Measurements from ENCODE around the gene CREB5.

Gene CREB5

DNA sequence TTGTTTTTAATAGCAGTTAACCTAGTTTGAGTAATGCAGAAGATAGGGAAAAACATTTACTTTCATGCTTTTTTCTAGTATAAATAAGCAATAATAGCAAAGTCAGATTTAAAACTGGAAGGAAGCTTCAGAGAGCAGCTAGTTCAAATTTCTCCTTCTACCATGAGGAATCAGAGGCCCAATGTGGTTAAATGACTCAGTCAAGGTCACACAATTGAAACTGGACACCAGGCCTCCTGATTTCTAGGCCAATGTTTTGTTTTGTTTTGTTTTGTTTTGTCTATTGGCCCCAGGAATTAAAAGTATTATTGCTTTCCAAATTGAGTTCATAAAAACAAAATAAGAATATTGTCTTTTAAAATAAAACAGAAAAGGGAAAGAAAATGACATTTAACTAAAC, 423.5 kb downstream of the CREB5 start:
- Mint-ChIP-seq H3K27ac (no peak overlapping the region), H3K27me3 (peaks cover 4% of the 10 kb centered on the region), H3K4me1 (no peaks in the 10 kb centered on the region), H3K36me3 (no peaks in the 10 kb centered on the region), H3K9me3 (no peaks in the 10 kb centered on the region), H3K4me3 (no peak overlapping the region)
- DNase-seq: no peak
- CTCF ChIA-PET: no interaction called here

DNA sequence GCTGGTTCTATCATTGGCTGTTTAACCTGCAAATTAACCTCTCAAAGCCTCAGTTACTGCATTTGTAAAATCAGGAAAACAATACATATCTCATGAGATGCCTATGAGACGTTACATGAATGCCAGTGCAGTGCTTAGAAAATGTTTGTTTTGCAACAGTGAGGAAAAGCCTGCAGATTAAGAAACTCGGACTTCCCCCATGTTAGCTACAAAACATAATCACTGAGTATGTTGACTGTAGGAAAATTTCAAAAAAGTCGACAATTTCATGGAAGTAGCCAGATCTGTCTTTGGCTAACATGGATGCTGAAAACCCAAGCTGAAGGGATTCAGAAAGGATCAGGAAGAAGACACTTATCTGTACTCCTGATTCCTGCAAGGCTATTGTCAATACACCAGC, 424.4 kb downstream of the CREB5 start:
- no peak for DNase-seq
- peaks cover 4% of the 10 kb centered on the region for H3K27me3 Mint-ChIP-seq
- H3K36me3 Mint-ChIP-seq: no peaks in the 10 kb centered on the region
- no peak overlapping the region for H3K4me3 Mint-ChIP-seq
- no peak overlapping the region for H3K27ac Mint-ChIP-seq
- no peaks in the 10 kb centered on the region for H3K4me1 Mint-ChIP-seq
- CTCF ChIA-PET: no interaction called here
- H3K9me3 Mint-ChIP-seq: no peaks in the 10 kb centered on the region

DNA sequence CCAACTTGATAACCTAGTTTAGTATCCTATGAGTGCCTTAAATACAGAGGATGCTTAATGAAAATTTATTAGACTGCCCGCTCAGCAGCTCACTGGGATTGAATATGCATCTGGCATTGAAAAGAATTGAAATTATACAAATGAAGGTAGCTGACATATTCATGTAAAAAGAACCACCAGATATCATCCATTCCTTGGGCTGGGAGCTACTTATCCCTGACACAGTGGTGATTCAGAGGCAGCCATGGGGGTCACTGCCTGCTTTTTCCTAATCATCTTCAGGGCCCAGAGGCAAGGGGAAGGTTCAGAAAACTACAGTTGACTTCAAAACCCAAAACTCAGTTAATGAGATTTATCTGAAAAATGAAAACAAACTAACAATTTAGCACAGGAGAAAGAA, 424.9 kb downstream of the CREB5 start:
- Mint-ChIP-seq H3K36me3 (no peaks in the 10 kb centered on the region), H3K27me3 (peaks cover 4% of the 10 kb centered on the region), H3K4me3 (no peak overlapping the region), H3K9me3 (no peaks in the 10 kb centered on the region), H3K27ac (no peak overlapping the region), H3K4me1 (no peaks in the 10 kb centered on the region)
- CTCF ChIA-PET: no interaction called here
- DNase-seq: no peak

DNA sequence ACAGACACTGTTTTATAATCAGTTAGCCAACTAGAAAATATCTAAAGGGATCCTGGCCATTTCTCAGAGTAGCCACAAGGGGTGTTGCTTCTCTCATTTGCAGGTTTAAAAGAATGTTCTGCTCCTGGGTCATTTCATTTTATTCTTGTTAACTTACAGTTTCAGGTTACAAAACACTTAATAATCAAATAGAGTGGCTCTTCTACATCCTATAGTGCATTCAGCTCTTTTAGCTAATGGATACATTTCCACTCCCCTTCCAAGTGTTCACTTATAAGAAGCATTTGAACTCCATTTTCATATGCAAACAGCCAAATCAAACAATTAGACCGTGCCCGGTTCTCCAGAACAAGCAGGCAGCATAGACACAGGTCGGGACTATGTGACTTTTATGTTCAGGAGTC, 428.3 kb downstream of the CREB5 start:
- CTCF ChIA-PET: no interaction called here
- Mint-ChIP-seq H3K9me3 (no peaks in the 10 kb centered on the region), H3K27me3 (peaks cover 4% of the 10 kb centered on the region), H3K4me3 (no peak overlapping the region), H3K36me3 (no peaks in the 10 kb centered on the region), H3K27ac (no peak overlapping the region), H3K4me1 (no peaks in the 10 kb centered on the region)
- no peak for DNase-seq

DNA sequence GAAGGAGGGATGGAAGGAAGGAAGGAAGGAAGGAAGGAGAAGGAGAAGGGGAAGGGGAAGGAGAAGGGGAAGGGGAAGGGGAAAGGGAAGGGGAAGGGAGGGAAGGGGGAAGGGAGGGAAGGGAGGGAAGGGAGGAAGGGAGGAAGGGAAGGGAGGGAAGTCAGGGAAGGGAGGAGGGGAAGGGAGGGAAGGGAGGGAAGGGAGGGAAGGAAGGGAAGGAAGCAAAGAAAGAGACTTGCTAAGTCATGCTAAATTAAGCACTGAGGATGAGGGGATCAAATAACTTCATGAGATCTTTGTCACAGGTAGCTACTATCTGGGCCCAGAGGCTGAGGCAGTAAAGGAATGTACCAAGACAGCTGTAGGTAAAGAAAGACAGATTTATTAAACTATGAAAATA, 429.4 kb downstream of the CREB5 start:
- no peaks in the 10 kb centered on the region for H3K9me3 Mint-ChIP-seq
- CTCF ChIA-PET: no interaction called here
- H3K4me3 Mint-ChIP-seq: no peak overlapping the region
- H3K27ac Mint-ChIP-seq: no peak overlapping the region
- H3K4me1 Mint-ChIP-seq: no peaks in the 10 kb centered on the region
- peaks cover 4% of the 10 kb centered on the region for H3K27me3 Mint-ChIP-seq
- H3K36me3 Mint-ChIP-seq: no peaks in the 10 kb centered on the region
- no peak for DNase-seq

DNA sequence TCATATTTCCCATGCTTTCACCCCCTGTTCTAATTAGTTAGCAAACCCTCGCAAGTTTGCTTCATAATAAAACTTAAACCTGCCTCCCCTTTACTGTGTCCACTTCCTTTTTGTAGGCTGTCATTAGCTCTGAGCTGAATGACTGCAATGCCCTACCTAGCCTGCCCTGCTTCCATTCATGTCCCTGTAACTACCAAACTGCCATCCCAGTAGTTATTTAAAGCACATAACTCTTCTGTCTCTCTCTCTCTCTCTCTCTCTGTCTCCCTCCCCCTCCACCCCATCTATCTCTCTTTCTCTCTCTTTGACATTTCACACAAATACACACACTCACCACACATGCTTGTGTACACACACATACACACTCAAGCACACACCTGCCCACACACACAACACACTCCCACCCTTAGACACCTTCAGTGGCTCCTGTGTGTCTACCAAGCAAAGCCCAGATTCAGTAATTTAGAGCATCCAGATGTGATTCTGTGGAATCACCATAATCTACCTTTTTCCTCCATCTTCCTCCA, 430.5 kb downstream of the CREB5 start:
- H3K4me1 Mint-ChIP-seq: no peaks in the 10 kb centered on the region
- no peak overlapping the region for H3K27ac Mint-ChIP-seq
- peaks cover 4% of the 10 kb centered on the region for H3K27me3 Mint-ChIP-seq
- H3K9me3 Mint-ChIP-seq: no peaks in the 10 kb centered on the region
- DNase-seq: no peak
- H3K4me3 Mint-ChIP-seq: no peak overlapping the region
- no peaks in the 10 kb centered on the region for H3K36me3 Mint-ChIP-seq
- CTCF ChIA-PET: no interaction called here

DNA sequence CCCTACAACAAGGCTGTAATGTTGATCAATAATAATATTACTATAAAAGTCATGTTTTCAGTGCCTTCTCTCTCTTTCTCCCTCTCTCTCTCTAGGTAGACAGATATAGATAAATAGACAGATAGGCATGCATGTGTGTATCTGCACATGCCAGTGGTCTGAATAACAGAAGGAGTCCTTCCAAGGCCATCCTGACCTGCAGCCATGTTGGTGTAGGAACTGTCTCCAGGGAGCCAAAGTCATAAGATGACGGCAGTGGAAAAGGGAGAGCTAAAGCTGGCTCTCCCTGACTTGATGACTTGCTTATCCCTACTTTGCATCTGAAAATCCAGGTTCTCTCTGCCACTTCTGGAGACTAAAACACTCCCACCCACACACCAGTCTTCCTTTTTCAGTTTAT, 432.8 kb downstream of the CREB5 start:
- H3K27ac Mint-ChIP-seq: no peak overlapping the region
- DNase-seq: no peak
- H3K27me3 Mint-ChIP-seq: peaks cover 4% of the 10 kb centered on the region
- no peak overlapping the region for H3K4me3 Mint-ChIP-seq
- H3K4me1 Mint-ChIP-seq: no peaks in the 10 kb centered on the region
- no peaks in the 10 kb centered on the region for H3K9me3 Mint-ChIP-seq
- CTCF ChIA-PET: no interaction called here
- no peaks in the 10 kb centered on the region for H3K36me3 Mint-ChIP-seq

DNA sequence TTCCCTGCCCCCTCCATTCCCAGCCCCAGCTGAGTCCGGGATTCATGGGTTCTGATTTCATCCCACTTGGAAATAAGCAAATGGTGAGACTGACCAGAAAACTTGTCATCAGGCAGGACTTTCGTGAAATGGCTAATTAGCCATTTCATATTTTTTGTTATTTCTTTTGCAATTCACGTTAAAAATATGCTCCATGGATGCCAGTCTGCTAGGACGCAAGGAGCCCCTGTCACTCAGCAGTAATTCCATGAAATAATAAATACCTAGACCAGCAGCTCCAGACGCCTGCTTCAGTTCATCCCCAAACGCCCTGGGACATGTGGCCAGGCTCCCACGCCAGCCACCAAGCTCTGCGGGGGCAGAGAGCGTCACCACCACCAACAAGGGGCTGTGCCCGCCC, 434.9 kb downstream of the CREB5 start:
- no peaks in the 10 kb centered on the region for H3K36me3 Mint-ChIP-seq

DNA sequence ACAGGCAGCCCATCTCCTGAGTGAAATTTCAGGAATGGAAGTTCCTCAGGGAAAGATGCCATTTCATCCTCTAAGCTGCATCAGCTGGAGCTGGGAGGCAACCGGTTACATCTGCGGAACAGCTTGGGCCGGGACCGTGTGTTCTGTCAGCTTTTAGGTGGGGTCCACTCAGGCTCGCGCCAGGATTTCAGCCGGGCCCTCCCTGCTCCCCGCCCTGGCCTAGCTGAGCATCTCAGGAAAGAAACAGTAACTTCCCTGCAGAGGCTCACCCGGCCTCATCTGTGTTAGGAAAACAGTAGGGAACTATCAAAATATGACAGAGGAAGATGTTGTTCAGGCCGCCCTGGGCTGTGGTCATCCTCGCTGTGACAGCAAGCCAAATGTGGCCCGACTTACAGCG, 435.4 kb downstream of the CREB5 start:
- Mint-ChIP-seq H3K27me3 (peaks cover 4% of the 10 kb centered on the region), H3K27ac (no peak overlapping the region), H3K9me3 (no peaks in the 10 kb centered on the region), H3K4me1 (no peaks in the 10 kb centered on the region), H3K36me3 (no peaks in the 10 kb centered on the region), H3K4me3 (no peak overlapping the region)
- CTCF ChIA-PET: no interaction called here
- no peak for DNase-seq

More for the DNA sequence above, 434.9 kb downstream of the CREB5 start:
- CTCF ChIA-PET: no interaction called here
- H3K4me3 Mint-ChIP-seq: no peak overlapping the region
- H3K4me1 Mint-ChIP-seq: no peaks in the 10 kb centered on the region
- H3K27me3 Mint-ChIP-seq: peaks cover 4% of the 10 kb centered on the region
- DNase-seq: no peak
- no peaks in the 10 kb centered on the region for H3K9me3 Mint-ChIP-seq
- no peak overlapping the region for H3K27ac Mint-ChIP-seq

DNA sequence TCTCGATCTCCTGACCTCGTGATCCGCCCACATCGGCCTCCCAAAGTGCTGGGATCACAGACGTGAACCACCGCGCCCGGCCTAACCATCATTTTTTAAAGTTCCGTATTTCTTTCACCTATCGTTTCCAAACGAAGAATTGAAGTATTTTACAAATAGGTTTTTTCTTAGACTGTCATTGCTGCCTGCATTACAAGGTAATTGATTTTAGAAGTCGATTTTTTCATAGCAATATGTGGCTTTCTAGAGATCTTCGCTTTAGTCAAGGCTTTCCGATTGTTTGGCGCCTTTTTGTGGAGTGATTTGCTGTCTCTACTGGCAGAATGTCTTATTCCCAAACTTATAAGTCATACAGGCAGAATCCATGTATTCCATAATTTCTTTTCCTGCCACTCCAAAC, 436.6 kb downstream of the CREB5 start:
- H3K4me3 Mint-ChIP-seq: no peak overlapping the region
- DNase-seq: no peak
- peaks cover 13% of the 10 kb centered on the region for H3K27me3 Mint-ChIP-seq
- peaks cover 7% of the 10 kb centered on the region for H3K4me1 Mint-ChIP-seq
- H3K9me3 Mint-ChIP-seq: no peaks in the 10 kb centered on the region
- H3K36me3 Mint-ChIP-seq: no peaks in the 10 kb centered on the region
- CTCF ChIA-PET: no interaction called here
- H3K27ac Mint-ChIP-seq: no peak overlapping the region

DNA sequence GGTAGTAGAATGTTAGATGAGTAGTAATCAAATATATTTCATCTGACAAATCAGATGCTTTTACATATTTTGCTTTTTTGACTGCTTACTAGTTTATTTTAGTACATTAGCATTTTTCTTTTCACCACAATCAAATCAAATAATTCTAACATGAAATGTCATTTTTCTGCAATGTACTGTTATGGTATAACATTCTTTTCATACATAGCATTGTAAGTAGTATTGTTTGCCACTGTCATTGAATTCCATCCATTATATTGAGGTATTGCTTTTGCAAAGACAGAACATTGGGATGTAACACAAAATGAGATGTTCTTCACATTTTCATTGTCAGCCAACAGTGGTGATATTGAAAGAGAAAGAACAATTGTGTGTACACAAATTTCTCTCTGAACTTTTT, 438.4 kb downstream of the CREB5 start:
- H3K27me3 Mint-ChIP-seq: peaks cover 23% of the 10 kb centered on the region
- CTCF ChIA-PET: no interaction called here
- H3K9me3 Mint-ChIP-seq: no peaks in the 10 kb centered on the region
- H3K27ac Mint-ChIP-seq: no peak overlapping the region
- no peak overlapping the region for H3K4me3 Mint-ChIP-seq
- H3K4me1 Mint-ChIP-seq: peaks cover 10% of the 10 kb centered on the region
- no peak for DNase-seq
- H3K36me3 Mint-ChIP-seq: no peaks in the 10 kb centered on the region

DNA sequence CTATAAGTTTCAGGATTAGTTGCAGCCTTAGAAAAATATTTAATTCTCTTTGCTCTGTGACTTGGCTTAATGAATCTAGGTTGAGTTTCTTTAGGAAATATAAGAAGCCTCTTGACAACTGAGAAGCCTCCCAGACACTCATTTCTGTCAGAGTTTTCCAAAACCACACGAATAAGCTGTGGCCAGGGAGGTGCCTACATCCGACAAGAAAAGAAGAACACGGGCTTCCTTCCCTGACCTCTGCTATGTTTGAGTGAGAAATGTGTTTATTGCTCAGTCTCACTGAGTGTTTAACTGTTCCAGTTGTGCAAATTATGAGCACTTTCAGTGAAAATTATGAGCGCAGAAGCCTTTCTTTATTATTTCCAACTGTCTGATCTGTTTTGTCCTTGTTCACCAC, 440.8 kb downstream of the CREB5 start:
- H3K36me3 Mint-ChIP-seq: no peaks in the 10 kb centered on the region
- CTCF ChIA-PET: no interaction called here
- no peaks in the 10 kb centered on the region for H3K9me3 Mint-ChIP-seq
- peaks cover 10% of the 10 kb centered on the region for H3K4me1 Mint-ChIP-seq
- H3K27ac Mint-ChIP-seq: no peak overlapping the region
- H3K4me3 Mint-ChIP-seq: no peak overlapping the region
- H3K27me3 Mint-ChIP-seq: peaks cover 23% of the 10 kb centered on the region
- DNase-seq: no peak

DNA sequence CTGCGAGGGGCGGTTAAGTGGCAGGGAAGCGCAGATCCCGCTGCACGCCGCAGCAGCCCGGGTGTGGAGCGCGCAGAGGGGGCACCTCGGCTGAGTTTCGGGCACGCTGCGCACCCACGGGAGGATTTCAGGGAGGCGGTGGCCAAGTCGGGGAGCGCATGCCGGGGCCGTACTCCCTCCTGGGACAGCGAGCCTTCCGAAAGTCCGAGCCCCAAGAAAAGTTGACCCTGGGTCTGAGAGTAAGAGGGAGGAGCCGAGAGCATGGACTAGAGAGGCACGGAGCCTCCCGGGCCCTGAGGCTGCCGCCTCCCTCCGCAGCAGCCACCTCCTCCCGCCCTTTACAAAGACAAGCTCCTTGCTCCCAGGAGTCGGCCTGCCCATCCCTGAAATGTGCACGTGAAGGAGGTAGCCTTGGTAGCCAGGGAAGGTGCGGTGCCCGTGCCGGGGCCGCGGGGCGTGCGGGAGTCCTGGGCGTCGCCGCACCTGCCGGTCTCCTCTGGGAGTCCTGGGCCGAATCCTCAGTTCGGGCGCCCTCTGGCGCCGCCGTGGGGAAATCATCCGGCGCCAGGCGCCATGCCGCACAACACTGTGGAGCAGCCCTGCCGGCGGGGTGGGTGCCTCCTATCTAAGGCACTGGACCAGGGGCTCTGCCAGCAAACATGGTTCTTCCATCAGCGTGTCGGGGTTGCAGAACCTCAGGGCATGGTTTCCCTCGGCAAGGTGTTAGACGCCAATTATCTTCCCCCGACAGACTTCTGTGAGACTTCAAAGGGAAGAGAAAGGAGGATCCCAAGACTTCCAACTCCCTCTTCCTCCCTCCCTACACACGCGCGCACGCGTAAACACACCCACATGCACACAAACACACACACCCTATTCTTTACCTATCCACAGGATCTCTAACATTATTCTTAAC, 441.8 kb downstream of the CREB5 start:
- no peak overlapping the region for H3K27ac Mint-ChIP-seq
- peaks cover 30% of the 10 kb centered on the region for H3K27me3 Mint-ChIP-seq
- peaks cover 10% of the 10 kb centered on the region for H3K4me1 Mint-ChIP-seq
- H3K9me3 Mint-ChIP-seq: no peaks in the 10 kb centered on the region
- DNase-seq: peak; percentile 74
- no peaks in the 10 kb centered on the region for H3K36me3 Mint-ChIP-seq
- H3K4me3 Mint-ChIP-seq: peak overlapping the region; percentile 31
- CTCF ChIA-PET: interaction anchor here (0.8 kb wide), 1 partner anchor 1717 kb away, joined by 4 read pairs; no protein-coding TSS in a partner anchor

DNA sequence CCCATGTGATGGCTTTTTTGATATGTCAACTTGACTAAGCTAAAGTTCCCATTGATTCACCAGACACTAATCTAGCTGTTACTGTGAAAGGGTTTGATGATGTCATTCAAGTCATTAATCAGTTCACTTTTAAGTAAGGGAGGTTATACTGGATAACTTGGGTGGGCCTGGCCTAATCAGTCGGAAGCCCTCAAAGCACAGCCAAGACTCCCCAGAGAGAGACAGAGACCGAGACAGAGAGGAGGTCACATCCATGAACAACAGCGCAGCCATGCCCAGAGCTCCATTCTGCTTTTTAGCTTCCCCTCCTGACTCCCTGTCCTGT, 442.4 kb downstream of the CREB5 start:
- no peaks in the 10 kb centered on the region for H3K36me3 Mint-ChIP-seq
- H3K27ac Mint-ChIP-seq: no peak overlapping the region
- H3K9me3 Mint-ChIP-seq: no peaks in the 10 kb centered on the region
- peaks cover 31% of the 10 kb centered on the region for H3K27me3 Mint-ChIP-seq
- CTCF ChIA-PET: interaction anchor here (0.8 to 1.4 kb wide), 2 partner anchors 466 to 1717 kb away, joined by 4 read pairs; no protein-coding TSS in a partner anchor
- DNase-seq: no peak
- peaks cover 10% of the 10 kb centered on the region for H3K4me1 Mint-ChIP-seq
- H3K4me3 Mint-ChIP-seq: no peak overlapping the region

DNA sequence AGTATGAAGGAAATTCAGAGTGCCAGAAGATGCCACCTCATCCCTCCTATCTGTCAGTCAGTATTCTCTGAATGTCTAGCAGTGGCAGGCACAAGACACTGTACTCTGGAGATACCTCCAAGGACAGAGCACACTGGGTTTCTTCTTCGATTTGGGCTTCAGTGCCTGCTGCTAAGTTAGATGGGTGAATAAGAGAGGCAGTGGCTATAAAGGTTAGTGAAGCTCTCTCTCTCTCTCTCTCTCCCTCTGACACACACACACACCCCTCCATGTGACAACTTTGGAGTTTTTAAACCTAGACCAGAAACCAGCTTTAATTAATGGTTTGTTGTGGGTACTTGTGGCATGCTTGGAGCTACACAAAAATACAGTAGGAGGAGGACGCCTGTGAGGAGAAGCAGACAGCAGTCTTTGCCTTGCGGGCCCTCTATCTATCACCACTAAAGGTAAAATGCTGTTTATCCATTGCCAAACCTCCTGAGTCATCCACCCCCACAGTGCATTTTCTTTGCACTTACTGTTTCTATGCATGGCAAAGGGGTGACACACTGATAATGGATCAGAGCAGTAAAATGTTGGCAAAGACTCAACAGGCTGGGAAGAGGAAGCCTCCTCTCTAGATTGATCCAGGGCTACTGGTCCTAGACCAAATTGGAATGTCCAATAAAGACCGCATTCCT, 443.4 kb downstream of the CREB5 start:
- CTCF ChIA-PET: interaction anchor here (1.4 kb wide), 1 partner anchor 467 kb away, joined by 4 read pairs; no protein-coding TSS in a partner anchor
- no peak for DNase-seq
- Mint-ChIP-seq H3K27ac (no peak overlapping the region), H3K4me1 (peaks cover 10% of the 10 kb centered on the region), H3K4me3 (no peak overlapping the region), H3K9me3 (no peaks in the 10 kb centered on the region), H3K36me3 (no peaks in the 10 kb centered on the region), H3K27me3 (peaks cover 31% of the 10 kb centered on the region)

Data from activated naive CD4-positive, alpha-beta T cell treated with anti-CD3 and anti-CD28 coated beads, Interleukin-2, amount 10 ng/mL, durations not matched to agents 7 days and 5 days (primary cell).